MG63 (cell line): ENCODE results near the gene CELF4. TPM values are rescaled to one million over a fixed set of nuclear protein-coding genes. Genes with fewer than 3 reads are reported as not detected.

Experiments
- DNase-seq: peaks from one replicate; pipeline ENCODE4 v3.0.0-alpha.2; 2020
- H3K27me3 ChIP-seq: fragments of 250-450 bp; sonication (Bioruptor Pico); 2 replicates; pipeline ENCODE4 v1.5.1; 2020; ENCODE audit warnings: mild to moderate bottlenecking, moderate library complexity
- H3K36me3 ChIP-seq: fragments of 250-450 bp; sonication (Bioruptor Pico); 2 replicates; pipeline ENCODE4 v1.5.1; 2020; ENCODE audit warnings: mild to moderate bottlenecking, moderate library complexity
- H3K4me3 ChIP-seq: fragments of 250-450 bp; sonication (Bioruptor Pico); 2 replicates; pipeline ENCODE4 v1.5.1; 2020; ENCODE audit warnings: mild to moderate bottlenecking, moderate library complexity
- H3K9me3 ChIP-seq: fragments of 250-450 bp; sonication (Bioruptor Pico); 2 replicates; pipeline ENCODE4 v1.5.1; 2020; ENCODE audit warnings: mild to moderate bottlenecking, moderate library complexity
- total RNA-seq: library from RNA; depleted of rRNA; stranded (reverse); fragments of >200 nt; shearing (Covaris generic); gene quantifications from 2 replicates; pipeline ENCODE4 v1.2.3, GENCODE V29; 2014; ENCODE audit warnings: low replicate concordance

Gene CELF4
- total RNA-seq, 1 experiment from 2014 or later = not detected

DNA sequence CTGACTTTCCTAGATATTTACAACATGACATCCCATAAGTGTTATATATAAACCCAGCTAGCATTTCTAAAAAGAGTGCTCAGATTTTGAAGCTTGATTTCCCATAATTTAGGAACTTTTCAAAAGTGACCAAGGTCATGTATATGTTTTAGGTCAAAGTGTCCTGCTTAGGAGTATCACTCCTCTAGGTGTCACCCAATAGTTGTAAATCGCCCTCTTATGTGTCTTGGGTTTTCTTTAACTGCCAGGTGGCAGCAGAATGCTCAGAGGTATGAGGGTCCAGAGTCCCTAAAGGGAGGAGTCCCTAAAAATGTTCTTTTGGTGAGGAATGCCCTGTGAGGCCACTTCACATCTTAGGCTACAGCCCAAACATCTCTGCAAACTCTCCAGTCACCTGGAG, 358.3 kb downstream of the CELF4 start:
- Histone ChIP-seq H3K36me3 (no peaks in the 10 kb centered on the region), H3K9me3 (no peaks in the 10 kb centered on the region), H3K4me3 (no peak overlapping the region), H3K27me3 (no peaks in the 10 kb centered on the region)
- DNase-seq = no peak

DNA sequence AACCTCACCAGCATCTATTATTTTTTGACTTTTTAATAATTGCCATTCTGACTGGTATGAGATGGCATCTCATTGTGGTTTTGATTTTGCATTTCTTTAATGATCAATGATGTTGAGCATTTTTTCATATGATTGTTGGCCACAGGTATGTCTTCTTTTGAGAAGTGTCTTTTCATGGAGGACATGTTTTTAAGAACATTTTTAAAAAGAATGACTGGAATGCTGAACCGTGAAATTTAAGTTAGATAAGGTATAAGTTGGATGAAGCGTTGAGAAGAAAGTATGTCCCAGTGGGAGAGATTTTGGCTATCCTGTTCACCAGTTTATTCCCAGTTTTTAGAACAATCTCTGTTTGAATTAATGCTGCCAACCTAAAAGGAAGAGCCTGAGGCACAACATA, 365.9 kb downstream of the CELF4 start:
- Histone ChIP-seq H3K9me3 (no peaks in the 10 kb centered on the region), H3K36me3 (no peaks in the 10 kb centered on the region), H3K27me3 (no peaks in the 10 kb centered on the region), H3K4me3 (no peak overlapping the region)
- no peak for DNase-seq
